Natural killer cell treated with Interleukin-12 subunit alpha and Interleukin-12 subunit beta and Interleukin-15 and Interleukin-18, amount 100 ng/mL, for 72 hours (primary cell): ENCODE measurements around the gene TEAD4. TPM values are rescaled to one million over a fixed set of nuclear protein-coding genes. Genes with fewer than 3 reads are reported as not detected.

ENCODE experiments used
- ATAC-seq, 2 donors: fragments of 150-1000 bp; cut with Tn5 transposase in 1 of 2; sonication (Bioruptor Pico), chemical (Tn5 transposase) in 1 of 2; 2 replicates each; pipeline ENCODE4 v1.10.0; 2021
- DNase-seq: peaks from one replicate; pipeline ENCODE4 v3.0.0; 2022; ENCODE audit warnings: low spot score
- H3K27ac Mint-ChIP-seq, 2 donors: 1 replicate in 1 of 2; 2 replicates in 1 of 2; pipeline ENCODE4 v1.8.0; 2022; ENCODE audit warnings: mixed read lengths in 2 of 2, mild to moderate bottlenecking in 1 of 2, moderate library complexity in 1 of 2
- H3K27me3 Mint-ChIP-seq, 2 donors: 1 replicate in 1 of 2; 2 replicates in 1 of 2; pipeline ENCODE4 v1.8.0; 2022; ENCODE audit warnings: mixed read lengths in 2 of 2
- H3K36me3 Mint-ChIP-seq: one replicate; pipeline ENCODE4 v1.8.0; 2022; ENCODE audit warnings: mixed read lengths
- H3K4me1 Mint-ChIP-seq, 2 donors: 1 replicate in 1 of 2; 2 replicates in 1 of 2; pipeline ENCODE4 v1.8.0; 2022; ENCODE audit warnings: low read depth in 2 of 2, mixed read lengths in 2 of 2, mild to moderate bottlenecking in 1 of 2
- H3K4me3 Mint-ChIP-seq: one replicate; pipeline ENCODE4 v1.8.0; 2022; ENCODE audit warnings: mixed read lengths
- H3K9me3 Mint-ChIP-seq: 2 replicates; pipeline ENCODE4 v1.8.0; 2022; ENCODE audit warnings: mixed read lengths
- total RNA-seq, 2 donors: library from RNA; stranded (reverse); gene quantifications; one replicate each; pipeline ENCODE4 v1.2.3, GENCODE V29; 2022

The TEAD4 gene
- total RNA-seq, 2 donors from 2014 or later, result 0.33 TPM; not detected in 1

GRCh38 chr12:2970744-2971143 is 11.5 kb downstream of the TEAD4 start:
- Mint-ChIP-seq H3K9me3 (no peaks in the 10 kb centered on the region), H3K27me3 (peaks cover 8 to 16% of the 10 kb centered on the region in 2 donors), H3K27ac (no peak overlapping the region), H3K4me1 (no peaks in the 10 kb centered on the region), H3K4me3 (no peak overlapping the region), H3K36me3 (no peaks in the 10 kb centered on the region)
- ATAC-seq, result no peak
- DNase-seq, result no peak

- ATAC-seq (no peak), DNase-seq (no peak)
- Mint-ChIP-seq H3K27ac (no peak overlapping the region), H3K4me3 (no peak overlapping the region), H3K9me3 (no peaks in the 10 kb centered on the region), H3K27me3 (peaks cover 8 to 12% of the 10 kb centered on the region in 2 donors), H3K36me3 (no peaks in the 10 kb centered on the region), H3K4me1 (no peaks in the 10 kb centered on the region)
Measured at GRCh38 chr12:2973566-2973965, 14.4 kb downstream of the TEAD4 start.

- Mint-ChIP-seq H3K27ac (no peak overlapping the region), H3K9me3 (no peaks in the 10 kb centered on the region)
- ATAC-seq, result no peak
Measured at GRCh38 chr12:2974560-2974971, 15.4 kb downstream of the TEAD4 start.

DNA sequence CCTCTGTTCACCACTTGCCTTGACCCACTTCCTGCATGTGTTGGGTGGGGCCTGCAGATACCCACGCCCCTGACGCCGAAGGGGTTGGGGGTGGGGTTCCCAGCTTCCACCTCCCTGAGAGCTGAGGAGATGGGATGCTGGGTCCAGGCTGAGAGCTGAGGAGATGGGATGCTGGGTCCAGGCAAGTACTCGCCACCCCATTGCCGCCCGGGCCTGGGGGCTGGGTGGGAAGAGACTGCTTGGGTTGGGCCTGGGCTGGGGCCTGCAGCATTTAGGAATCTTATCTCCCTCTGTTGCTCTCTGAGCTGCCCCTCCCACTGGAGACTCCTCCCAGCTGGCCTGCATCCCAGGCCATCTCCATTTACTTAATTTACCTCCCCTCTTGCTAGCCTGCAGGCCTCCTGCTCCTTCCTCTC is 17.4 kb downstream of the TEAD4 start:
- Mint-ChIP-seq H3K4me3 (no peak overlapping the region), H3K27me3 (no peaks in the 10 kb centered on the region), H3K36me3 (no peaks in the 10 kb centered on the region), H3K4me1 (no peaks in the 10 kb centered on the region), H3K27ac (no peak overlapping the region), H3K9me3 (no peaks in the 10 kb centered on the region)
- ATAC-seq, result peak in 1 of 2 donors; percentile 52
- DNase-seq, result no peak

More at GRCh38 chr12:2974560-2974971, 15.4 kb downstream of the TEAD4 start:
- no peak for DNase-seq
- H3K27me3 Mint-ChIP-seq, result peaks cover 8 to 9% of the 10 kb centered on the region in 2 donors
- H3K4me3 Mint-ChIP-seq, result no peak overlapping the region
- no peaks in the 10 kb centered on the region for H3K36me3 Mint-ChIP-seq
- no peaks in the 10 kb centered on the region for H3K4me1 Mint-ChIP-seq

DNA sequence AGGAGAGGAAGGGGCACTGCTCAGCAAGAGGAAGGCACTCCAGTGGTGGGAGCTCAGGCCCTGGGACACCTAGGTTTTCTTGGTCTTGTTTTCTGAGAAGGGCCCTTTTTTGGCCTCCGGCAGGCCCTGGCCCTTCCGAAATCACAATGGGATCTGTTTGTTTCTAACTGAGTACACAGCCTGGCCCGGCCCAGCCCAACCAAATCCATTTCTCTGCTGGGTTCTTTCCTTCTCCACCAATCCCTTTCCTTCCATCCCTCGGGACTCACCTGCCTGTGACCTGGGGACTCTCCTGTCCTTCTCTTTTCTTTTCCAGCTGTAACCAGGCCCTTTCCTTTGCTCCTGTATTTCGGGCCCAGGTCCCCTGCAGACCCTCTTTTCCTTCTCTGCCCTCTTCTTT is 18.6 kb downstream of the TEAD4 start:
- Mint-ChIP-seq H3K4me1 (no peaks in the 10 kb centered on the region), H3K9me3 (no peaks in the 10 kb centered on the region), H3K27me3 (no peaks in the 10 kb centered on the region), H3K27ac (no peak overlapping the region), H3K4me3 (no peak overlapping the region), H3K36me3 (no peaks in the 10 kb centered on the region)
- no peak for ATAC-seq
- no peak for DNase-seq

- ATAC-seq, result no peak
- Mint-ChIP-seq H3K27me3 (peaks cover 0 to 2% of the 10 kb centered on the region in 2 donors), H3K4me1 (no peaks in the 10 kb centered on the region), H3K4me3 (no peak overlapping the region), H3K27ac (no peak overlapping the region), H3K36me3 (no peaks in the 10 kb centered on the region), H3K9me3 (no peaks in the 10 kb centered on the region)
- DNase-seq, result no peak
Measured at GRCh38 chr12:2979806-2980205, 20.6 kb downstream of the TEAD4 start.

DNA sequence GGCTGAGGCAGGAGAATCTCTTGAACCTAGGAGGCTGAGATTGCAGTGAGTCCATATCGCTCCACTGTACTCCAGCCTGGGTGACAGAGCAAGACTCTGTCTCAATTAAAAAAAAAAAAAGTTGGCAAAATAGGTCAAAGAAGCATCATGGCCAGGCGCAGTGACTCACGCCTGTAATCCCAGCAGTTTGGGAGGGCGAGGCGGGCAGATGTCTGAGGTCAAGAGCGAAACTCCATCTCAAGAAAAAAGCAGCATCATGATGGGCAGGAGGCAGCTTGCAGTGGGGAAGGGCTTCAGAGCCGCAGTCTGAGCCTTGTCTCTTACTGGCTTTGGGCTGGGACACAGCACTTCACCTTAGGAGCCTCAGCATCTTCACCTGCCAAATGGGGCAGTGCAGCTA is 21.4 kb downstream of the TEAD4 start:
- H3K4me3 Mint-ChIP-seq, result no peak overlapping the region
- DNase-seq (no peak), ATAC-seq (no peak)
- H3K4me1 Mint-ChIP-seq, result no peaks in the 10 kb centered on the region
- H3K27me3 Mint-ChIP-seq, result peaks cover 0 to 2% of the 10 kb centered on the region in 2 donors
- no peaks in the 10 kb centered on the region for H3K36me3 Mint-ChIP-seq
- H3K27ac Mint-ChIP-seq, result no peak overlapping the region
- H3K9me3 Mint-ChIP-seq, result no peaks in the 10 kb centered on the region

GRCh38 chr12:2982361-2982760 is 23.2 kb downstream of the TEAD4 start:
- Mint-ChIP-seq H3K27ac (no peak overlapping the region), H3K27me3 (peaks cover 0 to 2% of the 10 kb centered on the region in 2 donors), H3K36me3 (no peaks in the 10 kb centered on the region), H3K9me3 (no peaks in the 10 kb centered on the region), H3K4me3 (no peak overlapping the region), H3K4me1 (no peaks in the 10 kb centered on the region)
- DNase-seq (no peak), ATAC-seq (no peak)

DNA sequence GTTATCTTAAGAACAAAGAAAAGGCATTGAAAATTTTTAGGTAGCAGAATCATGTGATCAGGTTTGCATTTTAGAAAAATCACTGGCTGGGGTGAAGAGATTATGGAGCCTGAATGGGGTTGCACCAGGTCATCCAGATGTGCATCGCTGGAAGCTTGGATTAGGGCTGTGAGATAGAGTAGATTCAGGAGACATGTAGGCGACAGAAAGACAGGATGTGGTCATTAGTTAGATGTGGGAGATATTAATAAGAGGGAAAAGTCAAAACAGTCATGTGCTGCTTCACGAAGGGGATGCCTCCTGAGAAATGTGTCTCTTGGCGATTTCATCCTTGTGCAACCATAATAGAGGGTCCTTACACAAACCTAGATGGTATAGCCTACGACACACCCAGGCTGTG is 25.1 kb downstream of the TEAD4 start:
- Mint-ChIP-seq H3K9me3 (no peaks in the 10 kb centered on the region), H3K36me3 (no peaks in the 10 kb centered on the region), H3K4me3 (no peak overlapping the region), H3K4me1 (no peaks in the 10 kb centered on the region), H3K27me3 (peaks cover 0 to 2% of the 10 kb centered on the region in 2 donors), H3K27ac (no peak overlapping the region)
- ATAC-seq, result no peak
- DNase-seq, result no peak

DNA sequence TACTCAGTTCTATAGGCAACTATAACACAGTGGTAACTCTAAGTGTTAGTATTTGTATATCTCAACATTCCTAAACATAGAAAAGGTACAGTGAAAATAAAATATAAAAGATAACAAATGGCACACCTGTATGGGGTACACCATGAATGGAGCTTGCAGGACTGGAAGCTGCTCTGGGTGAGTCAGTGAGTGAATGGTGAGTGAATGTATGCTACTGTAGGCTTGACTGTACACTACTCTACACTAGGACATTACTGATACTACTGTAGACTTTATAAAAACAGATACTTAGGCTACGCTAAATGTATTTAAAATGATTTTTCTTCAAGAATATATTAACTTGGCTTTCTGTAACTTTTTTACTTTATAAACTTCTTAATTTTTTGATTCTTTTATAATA is 25.5 kb downstream of the TEAD4 start:
- Mint-ChIP-seq H3K27ac (no peak overlapping the region), H3K9me3 (no peaks in the 10 kb centered on the region), H3K36me3 (no peaks in the 10 kb centered on the region), H3K27me3 (peaks cover 0 to 2% of the 10 kb centered on the region in 2 donors), H3K4me1 (no peaks in the 10 kb centered on the region), H3K4me3 (no peak overlapping the region)
- no peak for ATAC-seq
- no peak for DNase-seq

GRCh38 chr12:2986876-2987275 is 27.7 kb downstream of the TEAD4 start:
- ATAC-seq, result no peak
- H3K9me3 Mint-ChIP-seq, result no peaks in the 10 kb centered on the region
- H3K4me3 Mint-ChIP-seq, result no peak overlapping the region
- H3K27me3 Mint-ChIP-seq, result peaks cover 0 to 2% of the 10 kb centered on the region in 2 donors
- DNase-seq, result no peak
- no peaks in the 10 kb centered on the region for H3K4me1 Mint-ChIP-seq
- no peaks in the 10 kb centered on the region for H3K36me3 Mint-ChIP-seq
- no peak overlapping the region for H3K27ac Mint-ChIP-seq

- H3K4me1 Mint-ChIP-seq, result no peaks in the 10 kb centered on the region
- H3K27me3 Mint-ChIP-seq, result peaks cover 0 to 2% of the 10 kb centered on the region in 2 donors
Measured at GRCh38 chr12:2988494-2988893, 29.3 kb downstream of the TEAD4 start.

GRCh38 chr12:2992724-2993123 is 33.5 kb downstream of the TEAD4 start:
- H3K27me3 Mint-ChIP-seq, result no peaks in the 10 kb centered on the region
- DNase-seq, result no peak
- no peaks in the 10 kb centered on the region for H3K9me3 Mint-ChIP-seq
- H3K27ac Mint-ChIP-seq, result no peak overlapping the region
- no peaks in the 10 kb centered on the region for H3K4me1 Mint-ChIP-seq
- no peak overlapping the region for H3K4me3 Mint-ChIP-seq
- ATAC-seq, result no peak
- no peaks in the 10 kb centered on the region for H3K36me3 Mint-ChIP-seq

More at GRCh38 chr12:2988494-2988893, 29.3 kb downstream of the TEAD4 start:
- Mint-ChIP-seq H3K36me3 (no peaks in the 10 kb centered on the region), H3K27ac (no peak overlapping the region), H3K4me3 (no peak overlapping the region), H3K9me3 (no peaks in the 10 kb centered on the region)
- no peak for ATAC-seq
- DNase-seq, result no peak

DNA sequence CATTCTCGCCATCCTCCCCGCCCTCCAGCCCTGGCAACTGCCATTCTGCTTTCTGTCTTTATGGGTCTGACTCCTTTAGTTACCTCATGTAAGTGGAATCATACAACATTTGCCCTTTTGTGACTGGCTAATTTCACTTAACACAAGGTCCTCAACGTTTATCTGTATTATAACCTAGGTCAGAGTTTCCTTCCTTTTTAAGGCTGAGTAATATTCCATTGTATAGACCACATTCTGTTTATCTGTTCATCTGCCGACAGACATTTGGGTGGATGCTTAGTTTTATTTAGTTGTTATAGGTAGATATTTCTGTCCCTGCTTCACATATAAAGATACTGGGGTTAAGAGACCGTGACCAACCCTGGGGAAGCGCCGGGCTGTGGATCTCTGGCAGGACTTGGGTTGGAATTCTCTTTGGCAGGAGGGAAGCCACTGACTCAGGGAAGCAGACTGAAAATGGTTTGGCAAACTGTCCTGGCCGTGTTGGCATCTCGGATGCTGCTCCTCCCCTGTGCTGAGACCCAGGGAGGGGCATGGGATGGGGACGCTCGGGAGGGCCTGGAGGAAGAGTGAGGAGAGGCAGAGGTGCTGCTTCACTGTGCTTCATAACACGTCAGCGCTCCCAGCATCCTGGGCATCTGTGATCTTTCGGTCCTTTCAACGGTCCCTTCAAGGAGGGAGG is 38.9 kb downstream of the TEAD4 start:
- no peaks in the 10 kb centered on the region for H3K9me3 Mint-ChIP-seq

DNA sequence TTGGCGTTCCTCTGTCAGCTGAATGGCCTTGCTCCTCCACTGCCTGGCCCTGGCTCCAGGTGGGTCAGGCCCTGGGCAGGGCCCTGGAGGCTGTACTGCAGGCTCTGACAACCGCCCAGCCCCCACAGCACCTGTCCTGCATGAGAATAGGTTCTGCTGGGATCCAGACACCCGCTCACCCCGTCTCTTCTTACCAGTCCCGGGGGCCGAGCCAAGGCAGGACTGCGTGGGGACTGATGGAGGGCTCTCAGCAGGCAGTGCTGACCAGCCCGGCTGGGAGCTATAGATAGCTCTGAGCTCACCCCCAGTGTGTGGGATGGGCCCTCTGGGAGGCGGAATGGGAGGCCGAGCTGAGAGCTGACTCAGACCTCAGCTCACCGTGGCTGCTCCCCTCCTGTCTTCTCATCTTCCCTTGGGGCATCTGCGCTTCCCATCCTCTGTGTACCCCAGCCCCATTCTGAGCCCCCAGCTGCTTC is 39.6 kb downstream of the TEAD4 start:
- H3K27ac Mint-ChIP-seq, result no peak overlapping the region
- H3K36me3 Mint-ChIP-seq, result no peaks in the 10 kb centered on the region
- ATAC-seq, result no peak

More for the DNA sequence above, 38.9 kb downstream of the TEAD4 start:
- H3K4me3 Mint-ChIP-seq, result no peak overlapping the region
- no peak for ATAC-seq
- no peaks in the 10 kb centered on the region for H3K27me3 Mint-ChIP-seq
- H3K4me1 Mint-ChIP-seq, result no peaks in the 10 kb centered on the region
- no peak for DNase-seq
- H3K27ac Mint-ChIP-seq, result no peak overlapping the region
- no peaks in the 10 kb centered on the region for H3K36me3 Mint-ChIP-seq

More for the DNA sequence above, 39.6 kb downstream of the TEAD4 start:
- Mint-ChIP-seq H3K9me3 (no peaks in the 10 kb centered on the region), H3K27me3 (no peaks in the 10 kb centered on the region), H3K4me1 (no peaks in the 10 kb centered on the region), H3K4me3 (no peak overlapping the region)
- DNase-seq, result no peak
